K562 (cell line): ENCODE measurements around the gene SPON1. TPM values are rescaled to one million over a fixed set of nuclear protein-coding genes. Genes with fewer than 3 reads are reported as not detected.

Source experiments
- ATAC-seq: fragments of 200-7000 bp; cut with Tn5 transposase; 3 replicates; pipeline ENCODE4 v1.9.1; 2020; ENCODE audit warnings: moderate library complexity
- BruUV-seq: library from RNA; stranded (reverse); fragments of 400-500 nt; replicated peaks from 2 replicates; lab custom pipeline; 2021; lab: Mats Ljungman, UMichigan
- CTCF ChIA-PET: fragments of 300-600 bp; formaldehyde crosslinking; extraction: SDS; loops from one replicate; lab custom pipeline; 2021; ENCODE audit warnings: low intra/inter-chr PET ratio; lab: Yijun Ruan, JAX
- POLR2A ChIA-PET: fragments of 300-600, 350-650 bp; sonication (Branson Sonifier 250); formaldehyde crosslinking; extraction: SDS; loops from one replicate; lab custom pipeline; 2021; ENCODE audit warnings: antibody characterized with exemption, inconsistent platforms; lab: Yijun Ruan, JAX
- DNase-seq, 4 experiments: peaks; one replicate each; pipeline versions ENCODE4 v3.0.0 to v3.0.0-alpha.2; 2011 to 2018; ENCODE audit warnings: low spot score in 3 of 4, mixed read lengths in 3 of 4; ENCODE audit errors: extremely low read depth in 1 of 4
- FAIRE-seq: peaks from 2 replicates; lab custom pipeline; 2011; peaks lifted over from hg19 to GRCh38; lab: Jason Lieb, UNC
- H2AFZ ChIP-seq: 2 replicates; pipeline ENCODE4 v1.6.0; 2011; ENCODE audit warnings: low read depth, low read length, control low read depth, inconsistent platforms
- H3K27ac ChIP-seq: fragments of 200-600 bp; 3 replicates; pipeline ENCODE4 v1.8.0; 2011; ENCODE audit warnings: low read depth, mild to moderate bottlenecking, control low read depth, inconsistent platforms, low read length, moderate library complexity, mixed read lengths; ENCODE audit errors: extremely low read depth
- H3K27me3 ChIP-seq, 2 experiments: fragments of 300-600 bp in 1 of 2; 2 replicates in 1 of 2; 3 replicates in 1 of 2; pipeline versions ENCODE4 v1.6.0 to v1.8.0; 2011; ENCODE audit warnings: inconsistent platforms in 2 of 2, low read length in 2 of 2, mild to moderate bottlenecking in 1 of 2, mixed read lengths in 1 of 2, moderate library complexity in 1 of 2; ENCODE audit not compliant: control insufficient read depth in 2 of 2, insufficient read depth in 2 of 2
- H3K36me3 ChIP-seq: fragments of 300-600 bp; 3 replicates; pipeline ENCODE4 v1.8.0; 2011; ENCODE audit warnings: mild to moderate bottlenecking, low read length, inconsistent platforms; ENCODE audit not compliant: control insufficient read depth, insufficient read depth
- H3K4me1 ChIP-seq, 2 experiments: fragments of 200-600 bp in 1 of 2; replicated peaks in 1 of 2; 2 replicates in 1 of 2; 3 replicates in 1 of 2; pipeline versions ENCODE4 v1.5.1 to v1.8.0; 2011; ENCODE audit warnings: inconsistent platforms in 2 of 2, low read length in 2 of 2, mild to moderate bottlenecking in 1 of 2, mixed read lengths in 1 of 2, moderate library complexity in 1 of 2; ENCODE audit not compliant: control insufficient read depth in 2 of 2, insufficient read depth in 2 of 2
- H3K4me2 ChIP-seq: 2 replicates; pipeline ENCODE4 v1.6.1; 2011; ENCODE audit warnings: low read length, control low read depth, inconsistent platforms, mixed read lengths; ENCODE audit not compliant: insufficient read depth
- H3K4me3 ChIP-seq: fragments of 200-600 bp; sonication (generic), shearing (Covaris generic); 2 replicates; pipeline ENCODE4 v1.5.1; 2016; ENCODE audit warnings: control low read depth, inconsistent platforms
- H3K79me2 ChIP-seq: fragments of 200-600 bp; 3 replicates; pipeline ENCODE4 v1.8.0; 2011; ENCODE audit warnings: low read length, inconsistent platforms; ENCODE audit not compliant: control insufficient read depth, insufficient read depth
- H3K9ac ChIP-seq, 2 experiments: 2 replicates each; pipeline versions ENCODE4 v1.6.0 to v1.6.1; 2011; ENCODE audit warnings: low read depth in 2 of 2, low read length in 2 of 2, control low read depth in 1 of 2, inconsistent platforms in 1 of 2, mild to moderate bottlenecking in 1 of 2, mixed read lengths in 1 of 2; ENCODE audit not compliant: insufficient read depth in 1 of 2
- H3K9me1 ChIP-seq: one replicate; pipeline ENCODE4 v1.6.0; 2011; ENCODE audit warnings: inconsistent platforms, mild to moderate bottlenecking, low read length, moderate library complexity; ENCODE audit not compliant: control insufficient read depth, insufficient read depth
- H3K9me3 ChIP-seq: replicated peaks from 2 replicates; pipeline ENCODE4 v1.5.1; 2011; ENCODE audit warnings: low read depth, low read length, inconsistent platforms; ENCODE audit not compliant: control insufficient read depth, insufficient read depth
- H4K20me1 ChIP-seq: replicated peaks from 2 replicates; pipeline ENCODE4 v1.6.1; 2011; ENCODE audit warnings: low read length, inconsistent platforms, mixed read lengths; ENCODE audit not compliant: control insufficient read depth, insufficient read depth
- ARHGAP35 ChIP-seq: fragments of 450-650 bp; IDR thresholded peaks from 2 replicates; pipeline ENCODE4 v1.6.1; 2018; ENCODE audit not compliant: partially characterized antibody
- CBX1 ChIP-seq: sonication (generic); IDR thresholded peaks from 2 replicates; pipeline ENCODE4 v1.6.1; 2016; ENCODE audit warnings: antibody characterized with exemption, low read depth, mild to moderate bottlenecking
- FOXK2 ChIP-seq, 2 experiments: fragments of 450-650 bp; IDR thresholded peaks in 1 of 2; conservative IDR thresholded peaks in 1 of 2; 2 replicates each; pipeline ENCODE4 v1.6.1; 2016; ENCODE audit warnings: low read depth in 2 of 2, mild to moderate bottlenecking in 1 of 2
- ILK ChIP-seq: fragments of 450-650 bp; IDR thresholded peaks from 2 replicates; pipeline ENCODE4 v1.6.1; 2016; ENCODE audit warnings: missing genetic modification characterization, low read depth, mild to moderate bottlenecking, missing compliant biosample characterization, moderate library complexity, borderline replicate concordance
- MCM2 ChIP-seq: fragments of 450-650 bp; IDR thresholded peaks from 2 replicates; pipeline ENCODE4 v1.6.1; 2017; ENCODE audit warnings: low read depth, mild to moderate bottlenecking
- SPI1 ChIP-seq: IDR thresholded peaks from 2 replicates; pipeline ENCODE4 v1.6.1; 2011; ENCODE audit warnings: low read depth, low read length, control low read depth, borderline replicate concordance
- TCFL5 ChIP-seq: fragments of 250-450 bp; sonication (Bioruptor Pico); conservative IDR thresholded peaks from 2 replicates; pipeline ENCODE4 v1.6.1; 2021; ENCODE audit warnings: mild to moderate bottlenecking, moderate library complexity, matching md5 sums
- ZFP1 ChIP-seq: fragments of 450-650 bp; formaldehyde crosslinking; IDR thresholded peaks from 2 replicates; pipeline ENCODE4 v1.4.0; 2020; ENCODE audit warnings: mild to moderate bottlenecking, mixed read lengths
- ZNF347 ChIP-seq: fragments of 450-650 bp; formaldehyde crosslinking; IDR thresholded peaks from 2 replicates; pipeline ENCODE4 v1.4.0; 2020; ENCODE audit warnings: low read depth, mild to moderate bottlenecking, moderate library complexity
- WGBS: fragments of 100-300 bp; shearing (Covaris generic); methylation state at CpG from one replicate; pipeline ENCODE4 v1.1.6; 2016; ENCODE audit warnings: low coverage, mixed read lengths; ENCODE audit not compliant: insufficient coverage; ENCODE audit errors: missing lambda C conversion rate; 5-methylcytosine and 5-hydroxymethylcytosine counted together
- in situ Hi-C: fragments of 300-500 bp; cut with MboI; formaldehyde crosslinking; loops from 4 replicates; pipeline ENCODE4 v1.15.0; 2018; ENCODE audit warnings: inconsistent platforms, mixed read lengths
- intact Hi-C: fragments of 100-400 bp; cut with micrococcal nuclease; formaldehyde crosslinking; loops from 2 replicates; pipeline ENCODE4 v1.14.2; 2022
- polyA plus RNA-seq, 8 experiments: library from polyadenylated mRNA; depleted of rRNA in 4 of 8; stranded (reverse) in 5 of 8; unstranded in 3 of 8; fragments of >200 nt; fragmentation: Nextera tagmentation in 2 of 8; fragmentation: Illumina TruSeq in 1 of 8; extraction: Ambion mirVana in 2 of 8; extraction: Trizol in 1 of 8; gene quantifications; 2 replicates each; pipeline versions ENCODE4 v1.2.1 to v1.2.3, GENCODE V29; 2011 to 2014; ENCODE audit warnings: inconsistent platforms in 1 of 8, missing spikeins in 1 of 8
- total RNA-seq, 7 experiments: library from RNA; depleted of rRNA in 6 of 7; stranded (reverse); fragments of >200 nt in 6 of 7; fragmentation: Illumina TruSeq in 2 of 7; extraction: Trizol in 2 of 7; gene quantifications; 2 replicates each; pipeline versions ENCODE4 v1.2.1 to v1.2.3, GENCODE V29; 2011 to 2021; ENCODE audit warnings: low replicate concordance in 1 of 7
- TF ChIP-seq, protein P1 (sequence below), 2 experiments: IDR thresholded peaks; 2 replicates each; pipeline ENCODE4 v1.6.1; 2011; ENCODE audit warnings: borderline replicate concordance in 1 of 2, control low read depth in 1 of 2, low read depth in 1 of 2, low read length in 1 of 2, mild to moderate bottlenecking in 1 of 2, mixed read lengths in 1 of 2, moderate library complexity in 1 of 2; ENCODE audit not compliant: insufficient read depth in 1 of 2, insufficient read length in 1 of 2, poor library complexity in 1 of 2, severe bottlenecking in 1 of 2; ENCODE audit errors: extremely low read depth in 1 of 2
- TF ChIP-seq, protein P2 (sequence below): fragments of 450-650 bp; IDR thresholded peaks from 2 replicates; pipeline ENCODE4 v1.6.1; 2016; ENCODE audit warnings: mild to moderate bottlenecking
- TF ChIP-seq, protein P3 (sequence below): conservative IDR thresholded peaks from 2 replicates; pipeline ENCODE4 v1.6.1; 2011; ENCODE audit warnings: low read depth, mild to moderate bottlenecking, low read length; ENCODE audit not compliant: control insufficient read depth
- TF ChIP-seq, protein P4 (sequence below): fragments of 450-650 bp; IDR thresholded peaks from 2 replicates; pipeline ENCODE4 v1.6.1; 2016; ENCODE audit warnings: borderline replicate concordance
- TF ChIP-seq, protein P5 (sequence below): sonication (generic); formaldehyde crosslinking; IDR thresholded peaks from 2 replicates; pipeline ENCODE4 v1.8.0; 2022; ENCODE audit warnings: missing genetic modification reagents, mild to moderate bottlenecking, moderate library complexity, borderline replicate concordance

The SPON1 gene
- total and polyA plus RNA-seq, 9 of the 15 experiments (the other 6 are each of a cell fraction or from before 2014, with no cell fraction given), result 0.04 to 0.06 TPM; not detected in 7

DNA sequence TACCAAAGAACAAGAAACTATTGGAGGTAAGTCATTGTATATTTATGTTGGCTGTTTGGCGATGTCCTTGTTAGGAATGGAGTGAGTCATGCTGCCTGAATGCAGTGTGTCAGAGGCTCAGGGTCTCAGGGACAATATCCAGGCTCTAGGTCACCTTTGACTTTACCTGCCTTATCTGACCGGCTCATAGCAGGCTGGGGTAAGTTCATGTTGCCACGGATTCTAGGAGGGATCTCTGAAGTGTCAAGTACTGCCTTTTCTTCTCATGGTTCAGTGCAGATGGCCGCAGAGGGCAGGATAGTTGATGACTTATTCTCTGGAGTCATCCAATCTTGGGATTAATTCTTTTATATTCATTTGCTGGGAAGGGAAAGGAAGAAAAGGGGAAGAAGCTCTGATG lies 53.2 kb downstream of the SPON1 start:
- 1% methylated on average over 4 of the region's 4 CpGs for WGBS
- POLR2A ChIA-PET, result no interaction called here
- no TSS peak for BruUV-seq
- FAIRE-seq, result no peak
- Histone ChIP-seq H3K9ac (no peak overlapping the region), H4K20me1 (no peaks in the 10 kb centered on the region), H3K9me1 (no peaks in the 10 kb centered on the region), H3K36me3 (no peaks in the 10 kb centered on the region), H3K4me3 (no peak overlapping the region), H3K27ac (no peak overlapping the region), H3K4me2 (no peak overlapping the region), H2AFZ (no peak overlapping the region), H3K79me2 (no peaks in the 10 kb centered on the region), H3K9me3 (no peaks in the 10 kb centered on the region), H3K4me1 (no peaks in the 10 kb centered on the region), H3K27me3 (peaks cover 0 to 15% of the 10 kb centered on the region in 2 experiments; a peak in 2 of 5 replicates)
- no peak for DNase-seq
- intact Hi-C loops, result no loop called here
- ATAC-seq, result no peak
- CTCF ChIA-PET, result no interaction called here
- in situ Hi-C loops, result no loop called here
- TF ChIP-seq SPI1 (no peak), TCFL5 (CRISPR knock-in tag) (no peak), MCM2 (no peak), FOXK2 (conservative IDR thresholded peaks at IDR 0.05 in 1 of 2, IDR thresholded peaks at IDR 0.05 in 1 of 2; ENCODE audit: low read depth in 2 of 2) (no peak), ILK (no peak), CBX1 (no peak), ZNF347 (CRISPR knock-in tag) (no peak), ZFP1 (CRISPR knock-in tag) (no peak), ARHGAP35 (no peak)
- TF ChIP-seq, protein P1, sequence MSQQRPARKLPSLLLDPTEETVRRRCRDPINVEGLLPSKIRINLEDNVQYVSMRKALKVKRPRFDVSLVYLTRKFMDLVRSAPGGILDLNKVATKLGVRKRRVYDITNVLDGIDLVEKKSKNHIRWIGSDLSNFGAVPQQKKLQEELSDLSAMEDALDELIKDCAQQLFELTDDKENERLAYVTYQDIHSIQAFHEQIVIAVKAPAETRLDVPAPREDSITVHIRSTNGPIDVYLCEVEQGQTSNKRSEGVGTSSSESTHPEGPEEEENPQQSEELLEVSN (IDR thresholded peaks at IDR 0.05; ENCODE audit: borderline replicate concordance in 1 of 2, extremely low read depth in 1 of 2, insufficient read depth in 1 of 2, insufficient read length in 1 of 2, low read depth in 1 of 2, low read length in 1 of 2, poor library complexity in 1 of 2, severe bottlenecking in 1 of 2), result no peak
- TF ChIP-seq, protein P2, sequence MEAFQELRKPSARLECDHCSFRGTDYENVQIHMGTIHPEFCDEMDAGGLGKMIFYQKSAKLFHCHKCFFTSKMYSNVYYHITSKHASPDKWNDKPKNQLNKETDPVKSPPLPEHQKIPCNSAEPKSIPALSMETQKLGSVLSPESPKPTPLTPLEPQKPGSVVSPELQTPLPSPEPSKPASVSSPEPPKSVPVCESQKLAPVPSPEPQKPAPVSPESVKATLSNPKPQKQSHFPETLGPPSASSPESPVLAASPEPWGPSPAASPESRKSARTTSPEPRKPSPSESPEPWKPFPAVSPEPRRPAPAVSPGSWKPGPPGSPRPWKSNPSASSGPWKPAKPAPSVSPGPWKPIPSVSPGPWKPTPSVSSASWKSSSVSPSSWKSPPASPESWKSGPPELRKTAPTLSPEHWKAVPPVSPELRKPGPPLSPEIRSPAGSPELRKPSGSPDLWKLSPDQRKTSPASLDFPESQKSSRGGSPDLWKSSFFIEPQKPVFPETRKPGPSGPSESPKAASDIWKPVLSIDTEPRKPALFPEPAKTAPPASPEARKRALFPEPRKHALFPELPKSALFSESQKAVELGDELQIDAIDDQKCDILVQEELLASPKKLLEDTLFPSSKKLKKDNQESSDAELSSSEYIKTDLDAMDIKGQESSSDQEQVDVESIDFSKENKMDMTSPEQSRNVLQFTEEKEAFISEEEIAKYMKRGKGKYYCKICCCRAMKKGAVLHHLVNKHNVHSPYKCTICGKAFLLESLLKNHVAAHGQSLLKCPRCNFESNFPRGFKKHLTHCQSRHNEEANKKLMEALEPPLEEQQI, result no peak
- TF ChIP-seq, protein P3, sequence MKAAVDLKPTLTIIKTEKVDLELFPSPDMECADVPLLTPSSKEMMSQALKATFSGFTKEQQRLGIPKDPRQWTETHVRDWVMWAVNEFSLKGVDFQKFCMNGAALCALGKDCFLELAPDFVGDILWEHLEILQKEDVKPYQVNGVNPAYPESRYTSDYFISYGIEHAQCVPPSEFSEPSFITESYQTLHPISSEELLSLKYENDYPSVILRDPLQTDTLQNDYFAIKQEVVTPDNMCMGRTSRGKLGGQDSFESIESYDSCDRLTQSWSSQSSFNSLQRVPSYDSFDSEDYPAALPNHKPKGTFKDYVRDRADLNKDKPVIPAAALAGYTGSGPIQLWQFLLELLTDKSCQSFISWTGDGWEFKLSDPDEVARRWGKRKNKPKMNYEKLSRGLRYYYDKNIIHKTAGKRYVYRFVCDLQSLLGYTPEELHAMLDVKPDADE, result no peak
- TF ChIP-seq, protein P4, sequence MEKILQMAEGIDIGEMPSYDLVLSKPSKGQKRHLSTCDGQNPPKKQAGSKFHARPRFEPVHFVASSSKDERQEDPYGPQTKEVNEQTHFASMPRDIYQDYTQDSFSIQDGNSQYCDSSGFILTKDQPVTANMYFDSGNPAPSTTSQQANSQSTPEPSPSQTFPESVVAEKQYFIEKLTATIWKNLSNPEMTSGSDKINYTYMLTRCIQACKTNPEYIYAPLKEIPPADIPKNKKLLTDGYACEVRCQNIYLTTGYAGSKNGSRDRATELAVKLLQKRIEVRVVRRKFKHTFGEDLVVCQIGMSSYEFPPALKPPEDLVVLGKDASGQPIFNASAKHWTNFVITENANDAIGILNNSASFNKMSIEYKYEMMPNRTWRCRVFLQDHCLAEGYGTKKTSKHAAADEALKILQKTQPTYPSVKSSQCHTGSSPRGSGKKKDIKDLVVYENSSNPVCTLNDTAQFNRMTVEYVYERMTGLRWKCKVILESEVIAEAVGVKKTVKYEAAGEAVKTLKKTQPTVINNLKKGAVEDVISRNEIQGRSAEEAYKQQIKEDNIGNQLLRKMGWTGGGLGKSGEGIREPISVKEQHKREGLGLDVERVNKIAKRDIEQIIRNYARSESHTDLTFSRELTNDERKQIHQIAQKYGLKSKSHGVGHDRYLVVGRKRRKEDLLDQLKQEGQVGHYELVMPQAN, result no peak
- TF ChIP-seq, protein P5, sequence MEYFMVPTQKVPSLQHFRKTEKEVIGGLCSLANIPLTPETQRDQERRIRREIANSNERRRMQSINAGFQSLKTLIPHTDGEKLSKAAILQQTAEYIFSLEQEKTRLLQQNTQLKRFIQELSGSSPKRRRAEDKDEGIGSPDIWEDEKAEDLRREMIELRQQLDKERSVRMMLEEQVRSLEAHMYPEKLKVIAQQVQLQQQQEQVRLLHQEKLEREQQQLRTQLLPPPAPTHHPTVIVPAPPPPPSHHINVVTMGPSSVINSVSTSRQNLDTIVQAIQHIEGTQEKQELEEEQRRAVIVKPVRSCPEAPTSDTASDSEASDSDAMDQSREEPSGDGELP, result no peak
- TF ChIP-seq, all 486 proteins: peak for 0
